ENCODE data around the gene ARNT2.

- TF ChIP-seq CTCF (IDR thresholded peaks at IDR 0.05) = no peak
- TF ChIP-seq POLR2AphosphoS5 (IDR thresholded peaks at IDR 0.05) = no peak
- TF ChIP-seq POLR2A (IDR thresholded peaks at IDR 0.05) = no peak
Measured at GRCh38 chr15:80437334-80437891, 33.2 kb downstream of the ARNT2 start.
